H1 (cell line): ENCODE measurements around the gene ASTN2. TPM values are rescaled to one million over a fixed set of nuclear protein-coding genes. Genes with fewer than 3 reads are reported as not detected.

ENCODE experiments used
- CTCF ChIA-PET: fragments of 300-600 bp; sonication (Branson Sonifier 250); formaldehyde crosslinking; loops from one replicate; lab custom pipeline; 2021; ENCODE audit not compliant: partially characterized antibody; lab: Charles Lee
- POLR2A ChIA-PET: fragments of 300-600 bp; sonication (Branson Sonifier 250); formaldehyde crosslinking; loops from one replicate; lab custom pipeline; 2021; ENCODE audit warnings: inconsistent platforms; ENCODE audit not compliant: partially characterized antibody; lab: Charles Lee
- DNase-seq, 2 experiments: peaks; one replicate each; pipeline versions ENCODE4 v3.0.0 to v3.0.0-alpha.2; 2010 to 2022; ENCODE audit warnings: low spot score in 2 of 2, low read depth in 1 of 2, mixed read lengths in 1 of 2
- FAIRE-seq: peaks from 2 replicates; lab custom pipeline; 2011; peaks lifted over from hg19 to GRCh38; lab: Jason Lieb, UNC
- H2AFZ ChIP-seq: 2 replicates; pipeline ENCODE4 v1.8.1; 2012; ENCODE audit warnings: low read length, inconsistent platforms
- H2AK5ac ChIP-seq: 2 replicates; pipeline ENCODE4 v1.6.1; 2013; ENCODE audit warnings: low read depth, low read length
- H2BK120ac ChIP-seq: replicated peaks from 2 replicates; pipeline ENCODE3; 2013; ENCODE audit warnings: low read depth, low read length, inconsistent platforms
- H2BK12ac ChIP-seq: 2 replicates; pipeline ENCODE4 v1.6.1; 2013; ENCODE audit warnings: low read depth, low read length
- H2BK15ac ChIP-seq: 2 replicates; pipeline ENCODE4 v1.6.1; 2013; ENCODE audit warnings: low read length
- H2BK20ac ChIP-seq: 2 replicates; pipeline ENCODE4 v1.6.1; 2013; ENCODE audit warnings: low read length
- H2BK5ac ChIP-seq: 2 replicates; pipeline ENCODE4 v1.6.1; 2013; ENCODE audit warnings: low read depth, low read length
- H3K14ac ChIP-seq: 2 replicates; pipeline ENCODE4 v1.6.1; 2013; ENCODE audit warnings: inconsistent platforms; ENCODE audit not compliant: insufficient read length
- H3K18ac ChIP-seq: 2 replicates; pipeline ENCODE4 v1.6.1; 2013; ENCODE audit warnings: low read length; ENCODE audit errors: extremely low read depth
- H3K23ac ChIP-seq: 2 replicates; pipeline ENCODE4 v1.6.1; 2013; ENCODE audit warnings: inconsistent platforms; ENCODE audit not compliant: insufficient read length
- H3K23me2 ChIP-seq: 2 replicates; pipeline ENCODE4 v1.6.1; 2013; ENCODE audit warnings: low read depth, low read length
- H3K27ac ChIP-seq: 2 replicates; pipeline ENCODE4 v1.6.1; 2011; ENCODE audit warnings: low read depth, low read length, inconsistent platforms
- H3K27me3 ChIP-seq, 4 experiments: replicated peaks in 1 of 4; 1 replicate in 1 of 4; 2 replicates in 3 of 4; pipeline versions ENCODE4 v1.6.1 to v1.8.1; 2011 to 2013; ENCODE audit warnings: low read length in 3 of 4, mild to moderate bottlenecking in 3 of 4, inconsistent platforms in 2 of 4, mixed read lengths in 2 of 4, moderate library complexity in 1 of 4; ENCODE audit not compliant: control insufficient read depth in 3 of 4, insufficient read depth in 3 of 4; ENCODE audit errors: extremely low read depth in 1 of 4
- H3K36me3 ChIP-seq, 4 experiments: 2 replicates each; pipeline versions ENCODE4 v1.6.1 to v1.8.1; 2011 to 2013; ENCODE audit warnings: mild to moderate bottlenecking in 4 of 4, low read length in 3 of 4, moderate library complexity in 2 of 4, control low read depth in 1 of 4, inconsistent platforms in 1 of 4; ENCODE audit not compliant: insufficient read depth in 4 of 4, control insufficient read depth in 2 of 4
- H3K4ac ChIP-seq: replicated peaks from 2 replicates; pipeline ENCODE3; 2013; ENCODE audit warnings: low read length, low read depth, mixed read lengths, inconsistent platforms; ENCODE audit not compliant: insufficient read length
- H3K4me1 ChIP-seq, 4 experiments: replicated peaks in 1 of 4; 1 replicate in 1 of 4; 2 replicates in 3 of 4; pipeline versions ENCODE4 v1.6.1 to v1.8.1; 2011 to 2013; ENCODE audit warnings: low read length in 3 of 4, inconsistent platforms in 2 of 4, mixed read lengths in 1 of 4; ENCODE audit not compliant: insufficient read depth in 4 of 4, control insufficient read depth in 3 of 4
- H3K4me2 ChIP-seq, 2 experiments: 2 replicates each; pipeline versions ENCODE4 v1.6.1 to v1.8.1; 2011 to 2013; ENCODE audit warnings: low read depth in 2 of 2, low read length in 2 of 2, control low read depth in 1 of 2, inconsistent platforms in 1 of 2, mild to moderate bottlenecking in 1 of 2; ENCODE audit not compliant: insufficient read depth in 1 of 2
- H3K4me3 ChIP-seq, 4 experiments: fragments of 200-600, 300-600 bp in 1 of 4; sonication (generic), shearing (Covaris generic), sonication (Bioruptor Twin) in 1 of 4; 2 replicates each; pipeline versions ENCODE4 v1.5.1 to v1.8.1; 2011 to 2016; ENCODE audit warnings: low read length in 4 of 4, low read depth in 3 of 4, control low read depth in 2 of 4, inconsistent platforms in 2 of 4, mild to moderate bottlenecking in 2 of 4, mixed read lengths in 1 of 4, moderate library complexity in 1 of 4; ENCODE audit not compliant: insufficient read depth in 2 of 4; ENCODE audit errors: extremely low read depth in 1 of 4
- H3K56ac ChIP-seq: replicated peaks from 2 replicates; pipeline ENCODE3; 2013; ENCODE audit warnings: low read depth, mild to moderate bottlenecking, mixed read lengths, low read length, inconsistent platforms; ENCODE audit not compliant: insufficient read length
- H3K79me1 ChIP-seq: 2 replicates; pipeline ENCODE4 v1.6.1; 2013; ENCODE audit warnings: low read depth, low read length, control low read depth
- H3K79me2 ChIP-seq, 2 experiments: 2 replicates each; pipeline versions ENCODE4 v1.6.1 to v1.8.1; 2012 to 2013; ENCODE audit warnings: low read length in 2 of 2, mild to moderate bottlenecking in 2 of 2, inconsistent platforms in 1 of 2; ENCODE audit not compliant: insufficient read depth in 2 of 2, control insufficient read depth in 1 of 2
- H3K9ac ChIP-seq, 4 experiments: replicated peaks in 1 of 4; 1 replicate in 1 of 4; 2 replicates in 3 of 4; pipeline versions ENCODE4 v1.6.1 to v1.8.1; 2011 to 2013; ENCODE audit warnings: low read depth in 3 of 4, low read length in 3 of 4, control low read depth in 2 of 4, mild to moderate bottlenecking in 2 of 4, moderate library complexity in 2 of 4, inconsistent platforms in 1 of 4; ENCODE audit errors: extremely low read depth in 1 of 4
- H3K9me3 ChIP-seq, 2 experiments: 2 replicates each; pipeline versions ENCODE4 v1.6.1 to v1.8.1; 2012 to 2013; ENCODE audit warnings: mild to moderate bottlenecking in 2 of 2, moderate library complexity in 2 of 2, control low read depth in 1 of 2, inconsistent platforms in 1 of 2, low read depth in 1 of 2, low read length in 1 of 2, mixed read lengths in 1 of 2; ENCODE audit not compliant: insufficient read depth in 2 of 2
- H4K20me1 ChIP-seq, 2 experiments: replicated peaks in 1 of 2; 2 replicates each; pipeline versions ENCODE3 to v1.8.1; 2011 to 2013; ENCODE audit warnings: inconsistent platforms in 2 of 2, low read length in 2 of 2, mild to moderate bottlenecking in 1 of 2; ENCODE audit not compliant: insufficient read depth in 2 of 2, control insufficient read depth in 1 of 2
- H4K5ac ChIP-seq: 2 replicates; pipeline ENCODE4 v1.6.1; 2013; ENCODE audit warnings: low read length, low read depth, mixed read lengths, inconsistent platforms; ENCODE audit not compliant: insufficient read length
- H4K8ac ChIP-seq: 2 replicates; pipeline ENCODE4 v1.8.0; 2013; ENCODE audit warnings: mild to moderate bottlenecking, moderate library complexity, low read length, inconsistent platforms; ENCODE audit not compliant: insufficient read depth; ENCODE audit errors: extremely low read depth
- H4K91ac ChIP-seq: replicated peaks from 2 replicates; pipeline ENCODE3; 2013; ENCODE audit warnings: low read length, mixed read lengths, inconsistent platforms; ENCODE audit not compliant: insufficient read length
- BACH1 ChIP-seq: IDR thresholded peaks from 2 replicates; pipeline ENCODE4 v1.6.1; 2012; ENCODE audit warnings: low read length, improper control_type of control experiment
- CBX8 ChIP-seq: fragments of 300-800, 300-1000 bp; sonication (generic); IDR thresholded peaks from 2 replicates; pipeline ENCODE4 v1.7.1; 2016; ENCODE audit warnings: low read depth, low read length, borderline replicate concordance
- CEBPB ChIP-seq: IDR thresholded peaks from 2 replicates; pipeline ENCODE4 v1.6.1; 2012; ENCODE audit warnings: low read depth, low read length
- CTBP2 ChIP-seq: IDR thresholded peaks from 2 replicates; pipeline ENCODE4 v1.7.0; 2011; ENCODE audit warnings: borderline replicate concordance, mild to moderate bottlenecking, moderate library complexity, mixed read lengths, low read length; ENCODE audit not compliant: insufficient read depth, insufficient read length
- EGR1 ChIP-seq: IDR thresholded peaks from 2 replicates; pipeline ENCODE4 v1.6.1; 2011; ENCODE audit warnings: low read depth, low read length, borderline replicate concordance
- GABPA ChIP-seq: IDR thresholded peaks from 2 replicates; pipeline ENCODE4 v1.6.1; 2011; ENCODE audit warnings: mild to moderate bottlenecking, low read length, moderate library complexity, borderline replicate concordance; ENCODE audit not compliant: insufficient read depth
- HDAC6 ChIP-seq: IDR thresholded peaks from one replicate; pipeline ENCODE4 v1.7.1; 2012; ENCODE audit warnings: low read depth, mild to moderate bottlenecking, inconsistent platforms, low read length, moderate library complexity
- KDM1A ChIP-seq: fragments of 200-600, 300-600 bp; sonication (generic); IDR thresholded peaks from 2 replicates; pipeline ENCODE4 v1.7.1; 2016; ENCODE audit warnings: mild to moderate bottlenecking, low read length, borderline replicate concordance
- NRF1 ChIP-seq: IDR thresholded peaks from 2 replicates; pipeline ENCODE4 v1.6.1; 2011; ENCODE audit warnings: mild to moderate bottlenecking, low read depth, low read length, improper control_type of control experiment
- SP1 ChIP-seq: IDR thresholded peaks from 2 replicates; pipeline ENCODE4 v1.6.1; 2011; ENCODE audit warnings: low read depth, low read length
- TAF1 ChIP-seq: IDR thresholded peaks from 2 replicates; pipeline ENCODE4 v1.6.1; 2011; ENCODE audit warnings: mild to moderate bottlenecking, low read depth, low read length
- polyA plus RNA-seq, 7 experiments: library from polyadenylated mRNA; depleted of rRNA in 3 of 7; stranded (reverse) in 5 of 7; unstranded in 2 of 7; fragments of >200 nt in 5 of 7; fragments of 200-250 nt in 2 of 7; gene quantifications; 1 replicate in 5 of 7; 2 replicates in 1 of 7; 4 replicates in 1 of 7; pipeline versions ENCODE4 v1.2.1 to v1.2.3, GENCODE V29; 2011 to 2013; ENCODE audit warnings: missing spikeins in 2 of 7, mixed read lengths in 2 of 7
- total RNA-seq: library from RNA; stranded (reverse); fragmentation: NEBNext Ultra II Directional; extraction: Animal tissue kit (Norgen Biotek cat#: 25700); gene quantifications from 2 replicates; pipeline ENCODE4 v1.2.1, GENCODE V29; 2021
- TF ChIP-seq, protein P1 (sequence below): IDR thresholded peaks from 2 replicates; pipeline ENCODE4 v1.6.1; 2011; ENCODE audit warnings: low read length, improper control_type of control experiment

The ASTN2 gene
- total and polyA plus RNA-seq, 2 of the 8 experiments (the other 6 are each of a cell fraction or from before 2014, with no cell fraction given): 8.2 to 13.7 TPM

DNA sequence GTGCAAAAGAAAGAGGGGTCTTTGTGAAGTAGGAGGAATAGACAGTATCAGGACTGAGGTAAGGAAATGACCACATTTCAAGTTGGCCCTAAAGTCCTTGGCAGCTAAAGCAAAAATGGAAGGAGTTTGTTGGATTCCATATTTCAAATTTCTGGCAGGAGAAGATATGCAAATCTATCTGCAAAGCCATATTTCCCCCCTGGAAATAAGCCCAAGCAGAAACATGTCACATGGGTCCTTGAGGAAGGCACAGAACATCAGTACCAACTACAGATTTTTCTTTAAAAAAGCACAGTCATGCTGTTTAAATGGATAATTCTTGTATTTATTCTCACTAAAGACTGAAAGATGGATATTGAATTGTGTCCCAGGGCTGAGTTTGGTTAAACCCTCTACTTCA lies 404.8 kb downstream of the ASTN2 start:
- Histone ChIP-seq H2BK15ac (no peak overlapping the region), H3K9ac (no peak overlapping the region), H4K8ac (no peak overlapping the region), H2BK12ac (no peak overlapping the region), H2BK5ac (no peak overlapping the region), H4K5ac (no peak overlapping the region), H4K20me1 (no peaks in the 10 kb centered on the region), H3K23ac (no peak overlapping the region), H3K18ac (no peak overlapping the region), H3K56ac (no peak overlapping the region), H3K4me3 (no peak overlapping the region), H2AK5ac (no peak overlapping the region), H3K79me2 (no peaks in the 10 kb centered on the region), H3K23me2 (no peaks in the 10 kb centered on the region), H4K91ac (no peak overlapping the region), H3K27ac (no peak overlapping the region), H3K4me2 (no peak overlapping the region), H2BK120ac (no peak overlapping the region), H3K9me3 (no peaks in the 10 kb centered on the region), H2BK20ac (no peak overlapping the region), H3K14ac (no peak overlapping the region), H3K79me1 (no peaks in the 10 kb centered on the region), H2AFZ (no peak overlapping the region), H3K27me3 (no peaks in the 10 kb centered on the region), H3K4ac (no peak overlapping the region), H3K36me3 (no peaks in the 10 kb centered on the region; a peak in 1 of 8 replicates), H3K4me1 (peaks cover 0 to 6% (median 0%) of the 10 kb centered on the region in 4 experiments; a peak in 1 of 7 replicates)
- no peak for TF ChIP-seq BACH1
- no peak for TF ChIP-seq HDAC6
- no peak for TF ChIP-seq SP1
- TF ChIP-seq CEBPB: no peak
- no peak for TF ChIP-seq CBX8
- no peak for TF ChIP-seq GABPA
- TF ChIP-seq, protein P1, sequence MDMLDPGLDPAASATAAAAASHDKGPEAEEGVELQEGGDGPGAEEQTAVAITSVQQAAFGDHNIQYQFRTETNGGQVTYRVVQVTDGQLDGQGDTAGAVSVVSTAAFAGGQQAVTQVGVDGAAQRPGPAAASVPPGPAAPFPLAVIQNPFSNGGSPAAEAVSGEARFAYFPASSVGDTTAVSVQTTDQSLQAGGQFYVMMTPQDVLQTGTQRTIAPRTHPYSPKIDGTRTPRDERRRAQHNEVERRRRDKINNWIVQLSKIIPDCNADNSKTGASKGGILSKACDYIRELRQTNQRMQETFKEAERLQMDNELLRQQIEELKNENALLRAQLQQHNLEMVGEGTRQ: no peak
- no peak for TF ChIP-seq KDM1A
- no peak for TF ChIP-seq EGR1
- TF ChIP-seq NRF1: no peak
- no peak for TF ChIP-seq TAF1
- no peak for TF ChIP-seq CTBP2
- ChIA-PET CTCF (interaction anchor here (0.6 to 2.0 kb wide), 3 partner anchors 10 to 348 kb away, joined by 3 to 8 read pairs (median 4); no protein-coding TSS in a partner anchor), POLR2A (no interaction called here)
- DNase-seq (no peak), FAIRE-seq (no peak)
